H9 (cell line): ENCODE results near the gene TLE5. TPM values are rescaled to one million over a fixed set of nuclear protein-coding genes. Genes with fewer than 3 reads are reported as not detected.

Experiments
- DNase-seq: peaks from one replicate; pipeline ENCODE4 v3.0.0-alpha.2; 2017
- H2AFZ ChIP-seq: one replicate; pipeline ENCODE4 v1.6.1; 2013; ENCODE audit warnings: mild to moderate bottlenecking, low read length, control low read depth, moderate library complexity
- H2AK5ac ChIP-seq: 2 replicates; pipeline ENCODE4 v1.6.1; 2013; ENCODE audit warnings: low read length, control low read depth, mixed read lengths; ENCODE audit not compliant: insufficient read length
- H2BK120ac ChIP-seq: one replicate; pipeline ENCODE4 v1.6.1; 2013; ENCODE audit warnings: low read depth, mild to moderate bottlenecking, low read length, control low read depth, inconsistent platforms; ENCODE audit not compliant: poor library complexity, severe bottlenecking
- H2BK12ac ChIP-seq: 2 replicates; pipeline ENCODE4 v1.6.1; 2013; ENCODE audit warnings: low read length, control low read depth, mixed read lengths, low read depth; ENCODE audit not compliant: insufficient read length
- H2BK15ac ChIP-seq: 2 replicates; pipeline ENCODE4 v1.6.1; 2013; ENCODE audit warnings: low read depth, low read length, control low read depth
- H2BK20ac ChIP-seq: one replicate; pipeline ENCODE4 v1.6.1; 2013; ENCODE audit warnings: low read depth, mild to moderate bottlenecking, low read length, control low read depth, inconsistent platforms; ENCODE audit not compliant: poor library complexity, severe bottlenecking
- H2BK5ac ChIP-seq: 2 replicates; pipeline ENCODE4 v1.6.1; 2013; ENCODE audit warnings: low read length, control low read depth, mixed read lengths; ENCODE audit not compliant: insufficient read length
- H3K14ac ChIP-seq: 2 replicates; pipeline ENCODE4 v1.6.1; 2013; ENCODE audit warnings: low read length, control low read depth; ENCODE audit not compliant: insufficient read depth
- H3K18ac ChIP-seq: 2 replicates; pipeline ENCODE4 v1.6.1; 2013; ENCODE audit warnings: low read depth, mild to moderate bottlenecking, mixed read lengths, low read length, control low read depth; ENCODE audit not compliant: insufficient read length
- H3K23ac ChIP-seq: 2 replicates; pipeline ENCODE4 v1.6.1; 2013; ENCODE audit warnings: low read length, control low read depth, mixed read lengths, low read depth; ENCODE audit not compliant: insufficient read length
- H3K23me2 ChIP-seq: 2 replicates; pipeline ENCODE4 v1.6.1; 2013; ENCODE audit warnings: low read depth, mild to moderate bottlenecking, mixed read lengths, low read length, control low read depth; ENCODE audit not compliant: insufficient read length, poor library complexity, severe bottlenecking
- H3K27ac ChIP-seq: 2 replicates; pipeline ENCODE4 v1.5.1; 2013; ENCODE audit warnings: low read length, control low read depth, mixed read lengths, low read depth; ENCODE audit not compliant: insufficient read length
- H3K27me3 ChIP-seq: 2 replicates; pipeline ENCODE4 v1.6.1; 2013; ENCODE audit warnings: low read length, control low read depth, inconsistent platforms; ENCODE audit not compliant: insufficient read depth
- H3K4ac ChIP-seq: 2 replicates; pipeline ENCODE4 v1.6.1; 2013; ENCODE audit warnings: low read depth, mild to moderate bottlenecking, control low read depth, inconsistent platforms, low read length, moderate library complexity
- H3K4me1 ChIP-seq: 2 replicates; pipeline ENCODE4 v1.6.1; 2013; ENCODE audit warnings: low read length, control low read depth, inconsistent platforms; ENCODE audit not compliant: insufficient read depth
- H3K4me2 ChIP-seq: 2 replicates; pipeline ENCODE4 v1.6.1; 2013; ENCODE audit warnings: low read length, control low read depth, mixed read lengths; ENCODE audit not compliant: insufficient read length, insufficient read depth
- H3K56ac ChIP-seq: 2 replicates; pipeline ENCODE4 v1.6.1; 2013; ENCODE audit warnings: low read depth, mild to moderate bottlenecking, mixed read lengths, low read length, control low read depth; ENCODE audit not compliant: insufficient read length
- H3K79me1 ChIP-seq: 2 replicates; pipeline ENCODE4 v1.6.1; 2013; ENCODE audit warnings: low read depth, mild to moderate bottlenecking, moderate library complexity, low read length, control low read depth, inconsistent platforms; ENCODE audit not compliant: insufficient read depth, poor library complexity, severe bottlenecking
- H3K79me2 ChIP-seq: 2 replicates; pipeline ENCODE4 v1.6.1; 2013; ENCODE audit warnings: low read length, control low read depth, inconsistent platforms; ENCODE audit not compliant: insufficient read depth
- H3K9ac ChIP-seq: 2 replicates; pipeline ENCODE4 v1.6.1; 2013; ENCODE audit warnings: low read length, control low read depth, mixed read lengths; ENCODE audit not compliant: insufficient read length; ENCODE audit errors: extremely low read depth
- H3K9me3 ChIP-seq: one replicate; pipeline ENCODE4 v1.6.1; 2013; ENCODE audit warnings: low read depth, low read length, inconsistent platforms; ENCODE audit not compliant: control insufficient read depth
- H3T11ph ChIP-seq: one replicate; pipeline ENCODE4 v1.6.1; 2013; ENCODE audit warnings: mild to moderate bottlenecking, low read length, control low read depth, inconsistent platforms
- H4K20me1 ChIP-seq: one replicate; pipeline ENCODE4 v1.6.1; 2013; ENCODE audit not compliant: control insufficient read depth, insufficient read length, insufficient read depth
- H4K5ac ChIP-seq: 2 replicates; pipeline ENCODE4 v1.6.1; 2013; ENCODE audit warnings: low read depth, mild to moderate bottlenecking, mixed read lengths, low read length, control low read depth; ENCODE audit not compliant: insufficient read length
- H4K8ac ChIP-seq: replicated peaks from 2 replicates; pipeline ENCODE4 v1.6.1; 2013; ENCODE audit warnings: low read length, control low read depth, mixed read lengths, low read depth; ENCODE audit not compliant: insufficient read length
- H4K91ac ChIP-seq: 2 replicates; pipeline ENCODE4 v1.6.1; 2013; ENCODE audit warnings: low read depth, mild to moderate bottlenecking, moderate library complexity, mixed read lengths, low read length, control low read depth; ENCODE audit not compliant: insufficient read length
- H3K27ac Mint-ChIP-seq, 3 experiments: 2 replicates in 2 of 3; 3 replicates in 1 of 3; pipeline ENCODE4 v1.8.0; 2020 to 2021; ENCODE audit warnings: mixed read lengths in 3 of 3, mild to moderate bottlenecking in 1 of 3, moderate library complexity in 1 of 3
- H3K27me3 Mint-ChIP-seq: 2 replicates; pipeline ENCODE4 v1.8.0; 2021; ENCODE audit warnings: low read depth, mild to moderate bottlenecking, moderate library complexity, mixed read lengths
- H3K36me3 Mint-ChIP-seq, 3 experiments: 2 replicates in 2 of 3; 3 replicates in 1 of 3; pipeline ENCODE4 v1.8.0; 2020 to 2021; ENCODE audit warnings: low read depth in 3 of 3, mixed read lengths in 3 of 3; ENCODE audit not compliant: insufficient read depth in 1 of 3
- H3K4me1 Mint-ChIP-seq, 2 experiments: 2 replicates each; pipeline ENCODE4 v1.8.0; 2020; ENCODE audit warnings: mixed read lengths in 2 of 2
- H3K4me3 Mint-ChIP-seq, 2 experiments: 2 replicates in 1 of 2; 3 replicates in 1 of 2; pipeline ENCODE4 v1.8.0; 2020 to 2021; ENCODE audit warnings: mild to moderate bottlenecking in 2 of 2, mixed read lengths in 2 of 2, moderate library complexity in 1 of 2
- H3K9me3 Mint-ChIP-seq, 2 experiments: 2 replicates in 1 of 2; 3 replicates in 1 of 2; pipeline ENCODE4 v1.8.0; 2020; ENCODE audit warnings: mild to moderate bottlenecking in 2 of 2, mixed read lengths in 2 of 2, moderate library complexity in 1 of 2
- CTCF ChIP-seq: fragments of 200-600 bp; sonication (generic); conservative IDR thresholded peaks from 3 replicates; pipeline ENCODE4 v1.8.0; 2021; ENCODE audit warnings: antibody characterized with exemption, mild to moderate bottlenecking
- WGBS: extraction: QIAGEN DNeasy Blood & Tissue Kit; methylation state at CpG from one replicate; pipeline ENCODE4 v1.1.7; 2013; ENCODE audit warnings: missing lambda C conversion rate, low lambda C conversion rate, mixed read lengths; ENCODE audit not compliant: insufficient read length; ENCODE audit errors: extremely low coverage; 5-methylcytosine and 5-hydroxymethylcytosine counted together
- total RNA-seq: library from RNA; stranded (reverse); gene quantifications from 2 replicates; pipeline ENCODE4 v1.2.1, GENCODE V29; 2021

Gene TLE5
- total RNA-seq, 1 experiment from 2014 or later: 221 TPM

GRCh38 chr19:3024870-3025548, 37.3 kb downstream of the TLE5 start:
- peak overlapping the region; percentile 68 for H3K18ac ChIP-seq
- WGBS: no CpG with 5 or more reads among the region's 30 CpGs
- Mint-ChIP-seq H3K36me3 (peaks cover 0 to 2% (median 1%) of the 10 kb centered on the region in 3 experiments; a peak in 3 of 7 replicates), H3K4me3 (peak overlapping the region; percentile 38 to 62; a peak in 4 of 5 replicates), H3K27me3 (peaks cover 76% of the 10 kb centered on the region), H3K4me1 (peaks cover 19 to 29% of the 10 kb centered on the region in 2 experiments), H3K27ac (peak overlapping the region in 1 of 3 experiments; percentile 15; a peak in 1 of 7 replicates), H3K9me3 (no peaks in the 10 kb centered on the region)
- no peak overlapping the region for H3K27ac ChIP-seq
- TF ChIP-seq CTCF: no peak
- H3K4me2 ChIP-seq: peak overlapping the region; percentile 53
- no peak overlapping the region for H2BK5ac ChIP-seq
- peaks cover 2% of the 10 kb centered on the region; the same call in 1 of the 2 replicates for H3K27me3 ChIP-seq
- H3K9ac ChIP-seq: no peak overlapping the region
- H2BK12ac ChIP-seq: no peak overlapping the region
- no peak overlapping the region for H3T11ph ChIP-seq
- H4K91ac ChIP-seq: no peak overlapping the region
- no peak overlapping the region for H2AK5ac ChIP-seq
- H3K9me3 ChIP-seq: no peaks in the 10 kb centered on the region
- no peaks in the 10 kb centered on the region for H3K79me1 ChIP-seq
- H4K20me1 ChIP-seq: no peaks in the 10 kb centered on the region
- H3K4ac ChIP-seq: no peak overlapping the region
- no peak overlapping the region for H2BK20ac ChIP-seq
- peaks cover 14% of the 10 kb centered on the region for H3K23me2 ChIP-seq
- H3K79me2 ChIP-seq: no peaks in the 10 kb centered on the region
- H3K56ac ChIP-seq: no peak overlapping the region
- H2BK15ac ChIP-seq: no peak overlapping the region
- peaks cover 3% of the 10 kb centered on the region; the same call in 1 of the 2 replicates for H3K4me1 ChIP-seq
- no peak overlapping the region for H4K5ac ChIP-seq
- H2BK120ac ChIP-seq: no peak overlapping the region
- H3K23ac ChIP-seq: no peak overlapping the region
- H3K14ac ChIP-seq: peak overlapping the region; percentile 93
- H4K8ac ChIP-seq: no peak overlapping the region
- peak overlapping the region; percentile 32 for H2AFZ ChIP-seq
- DNase-seq: peak; percentile 59
